GM12892 (cell line): Measurements from ENCODE around the gene DSCAML1.

Experiments
- DNase-seq: peaks from one replicate; pipeline ENCODE4 v3.0.0; 2011; ENCODE audit not compliant: insufficient read length
- FAIRE-seq: peaks from 2 replicates; lab custom pipeline; 2011; peaks lifted over from hg19 to GRCh38; lab: Jason Lieb, UNC
- POLR2A ChIP-seq: IDR thresholded peaks from 2 replicates; pipeline ENCODE4 v1.6.1; 2011; ENCODE audit warnings: low read depth, low read length, control low read depth
- POLR2AphosphoS5 ChIP-seq: IDR thresholded peaks from 2 replicates; pipeline ENCODE4 v1.6.1; 2011; ENCODE audit warnings: low read depth, low read length, control low read depth
- TAF1 ChIP-seq: IDR thresholded peaks from 2 replicates; pipeline ENCODE4 v1.6.1; 2011; ENCODE audit warnings: low read depth, mild to moderate bottlenecking, control low read depth, low read length, borderline replicate concordance

Gene DSCAML1

DNA sequence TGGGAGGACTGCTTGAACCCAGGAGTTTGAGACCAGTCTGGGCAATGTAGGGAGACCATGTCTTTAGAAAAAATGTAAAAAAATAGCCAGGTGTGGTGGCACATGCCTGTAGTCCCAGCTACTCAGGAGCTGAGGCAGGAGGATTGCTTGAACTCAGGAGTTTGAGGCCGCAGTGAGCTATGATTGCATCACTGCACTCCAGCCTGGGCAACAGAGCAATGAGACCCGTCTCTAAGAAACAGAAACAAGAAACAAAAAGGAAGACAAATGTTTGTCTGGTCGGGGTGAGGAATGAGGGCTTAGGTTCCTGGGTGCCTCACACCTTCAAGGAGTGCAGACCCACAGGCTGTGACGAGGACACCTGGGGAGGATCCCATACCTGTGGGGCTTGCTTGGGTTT lies 277.4 kb downstream of the DSCAML1 start:
- DNase-seq (no peak), FAIRE-seq (no peak)
- TF ChIP-seq POLR2A, result no peak
- no peak for TF ChIP-seq TAF1
- no peak for TF ChIP-seq POLR2AphosphoS5

DNA sequence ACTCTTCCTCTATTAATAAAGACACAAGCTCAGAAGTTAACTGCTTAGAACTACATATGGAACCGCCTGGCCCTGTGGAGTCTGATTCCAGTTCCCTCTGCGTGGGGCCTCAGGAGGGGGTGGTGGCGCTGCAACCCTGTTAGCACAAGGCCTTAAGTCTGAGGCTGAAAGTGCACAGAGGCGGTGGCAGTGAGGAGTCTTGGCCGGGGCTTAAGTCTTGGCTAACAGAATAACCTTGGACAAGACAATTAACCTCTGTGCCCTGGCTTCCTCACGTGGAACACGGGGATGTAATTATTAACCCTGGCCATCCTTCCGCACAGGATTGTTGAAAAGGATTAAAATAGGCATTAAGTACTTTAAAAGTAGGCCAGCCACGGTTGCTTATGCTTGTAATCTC lies 277.8 kb downstream of the DSCAML1 start:
- TF ChIP-seq POLR2A (no peak), TAF1 (no peak), POLR2AphosphoS5 (no peak)
- FAIRE-seq, result no peak
- DNase-seq, result no peak

DNA sequence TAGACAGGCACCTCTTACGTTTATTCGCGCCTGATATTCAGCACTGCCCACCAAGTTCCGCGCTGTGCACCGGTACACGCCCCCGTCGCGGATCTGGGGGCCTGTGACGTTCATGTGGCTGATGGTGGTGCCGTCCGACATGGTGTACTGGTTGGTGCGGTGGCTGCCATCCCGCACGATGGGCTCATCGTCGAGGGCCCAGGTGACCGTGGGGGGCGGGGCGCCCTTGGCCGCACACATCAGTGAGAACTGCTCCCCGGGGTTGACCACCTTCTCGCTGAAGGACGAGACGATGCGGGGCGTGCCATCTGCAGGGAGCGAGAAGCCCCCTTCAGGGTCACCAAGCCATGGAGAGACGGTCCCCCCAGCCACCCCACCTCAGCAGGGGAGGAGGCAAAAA lies 278.6 kb downstream of the DSCAML1 start:
- DNase-seq (no peak), FAIRE-seq (no peak)
- TF ChIP-seq POLR2A, result no peak
- no peak for TF ChIP-seq POLR2AphosphoS5
- no peak for TF ChIP-seq TAF1

DNA sequence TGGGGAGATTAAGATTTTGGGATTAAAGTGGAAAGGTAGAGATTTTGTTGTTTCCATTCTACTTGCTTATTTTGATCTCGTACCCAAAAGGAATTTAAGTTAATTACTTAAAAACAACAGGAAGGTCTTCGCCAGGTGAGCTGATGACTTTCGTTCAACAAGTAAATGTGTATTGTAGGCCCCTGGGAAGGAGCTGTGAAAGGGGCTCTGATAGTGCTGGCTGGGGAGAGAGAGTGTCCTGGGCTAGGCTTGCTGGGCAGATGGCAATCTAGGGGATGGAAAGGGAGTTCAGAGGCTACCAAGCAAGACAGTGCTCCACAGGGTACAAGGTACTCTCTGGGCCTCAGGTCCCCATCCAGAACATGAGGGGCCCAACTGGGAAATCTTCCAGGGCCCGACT lies 279.9 kb downstream of the DSCAML1 start:
- no peak for TF ChIP-seq TAF1
- TF ChIP-seq POLR2AphosphoS5, result no peak
- no peak for TF ChIP-seq POLR2A
- FAIRE-seq (no peak), DNase-seq (no peak)

DNA sequence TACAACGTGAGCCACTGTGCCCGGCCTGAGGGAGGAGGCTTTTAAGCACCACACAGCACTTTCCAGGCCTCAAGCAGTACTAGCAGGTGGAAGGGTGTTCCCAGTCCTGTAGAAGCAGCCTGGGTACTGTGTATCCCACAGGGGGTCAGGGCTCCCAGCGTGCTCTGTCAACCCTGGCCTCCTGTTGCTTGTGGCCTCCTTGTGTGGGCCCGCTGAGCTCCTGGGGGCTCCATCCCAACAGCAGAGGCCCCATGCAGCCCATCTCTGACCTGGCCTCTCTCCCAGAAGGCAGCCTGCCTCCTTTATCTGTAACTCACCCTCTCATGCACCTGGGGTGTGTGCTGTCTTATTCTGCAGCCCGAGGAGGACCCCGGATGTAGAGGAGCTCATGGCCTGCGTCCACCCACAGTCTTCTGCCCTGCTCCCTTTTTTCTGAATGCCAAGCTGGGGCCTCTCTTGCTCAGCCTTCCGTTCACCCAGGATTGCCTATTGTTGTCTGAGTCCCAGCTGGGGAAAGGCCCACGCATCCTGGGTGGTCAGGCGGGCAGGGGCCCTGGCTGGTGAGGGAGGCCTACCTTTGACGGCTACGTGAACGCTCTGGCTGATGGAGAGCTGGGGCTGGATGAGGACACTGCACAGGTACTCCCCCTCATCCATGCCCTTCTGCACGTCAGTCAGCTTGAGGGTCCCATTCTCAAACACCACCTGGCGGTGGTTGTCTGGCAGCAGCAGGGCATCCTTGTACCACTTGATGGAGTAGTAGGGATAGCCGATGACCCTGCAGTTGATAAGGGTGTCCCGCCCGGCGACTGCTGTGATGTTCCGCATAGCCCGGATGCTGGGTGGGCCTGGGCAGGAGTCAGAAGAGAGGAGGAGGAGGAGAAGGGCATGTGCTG lies 280.9 kb downstream of the DSCAML1 start:
- DNase-seq (no peak), FAIRE-seq (no peak)
- no peak for TF ChIP-seq POLR2AphosphoS5
- no peak for TF ChIP-seq POLR2A
- TF ChIP-seq TAF1, result no peak

DNA sequence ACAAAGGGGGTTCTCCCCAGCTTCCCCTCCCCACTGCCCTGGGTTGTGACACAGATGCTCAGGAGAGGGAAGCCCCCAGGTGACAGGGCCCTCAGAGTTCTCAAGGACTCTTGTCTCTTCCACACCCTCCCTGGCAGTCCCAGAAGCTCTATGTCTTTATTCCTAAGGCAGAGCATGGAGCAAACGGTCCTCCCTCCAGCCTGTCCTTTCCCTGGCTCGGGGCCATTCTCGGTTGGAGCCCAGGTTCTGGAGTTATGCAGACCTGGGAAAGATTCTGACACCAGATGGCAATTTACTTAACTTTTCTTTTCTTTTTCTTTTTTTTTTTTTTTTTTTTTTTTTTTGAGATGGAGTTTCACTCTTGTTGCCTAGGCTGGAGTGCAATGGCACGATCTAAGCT lies 282.8 kb downstream of the DSCAML1 start:
- DNase-seq, result no peak
- TF ChIP-seq TAF1 (no peak), POLR2AphosphoS5 (no peak), POLR2A (no peak)
- FAIRE-seq, result no peak

DNA sequence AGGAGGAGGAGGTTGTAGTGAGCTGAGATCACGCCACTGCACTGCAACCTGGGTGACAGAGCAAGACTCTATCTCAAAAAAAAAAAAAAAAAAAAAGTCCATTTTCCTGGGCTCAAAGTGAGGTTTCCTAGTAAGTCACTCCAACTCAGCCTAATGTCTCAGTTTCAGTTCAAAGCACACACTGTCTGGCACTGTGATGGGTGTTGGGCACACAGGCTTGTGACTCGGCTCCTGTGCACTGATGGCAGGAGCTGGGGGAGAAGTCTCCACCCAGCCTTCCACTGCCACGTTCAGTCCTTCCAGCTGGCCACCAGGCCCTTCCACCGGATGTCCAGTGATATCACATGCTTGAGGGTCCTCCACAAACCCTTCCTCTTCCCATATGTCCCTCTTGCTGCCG lies 283.4 kb downstream of the DSCAML1 start:
- no peak for DNase-seq
- no peak for FAIRE-seq
- TF ChIP-seq POLR2A (no peak), TAF1 (no peak), POLR2AphosphoS5 (no peak)

DNA sequence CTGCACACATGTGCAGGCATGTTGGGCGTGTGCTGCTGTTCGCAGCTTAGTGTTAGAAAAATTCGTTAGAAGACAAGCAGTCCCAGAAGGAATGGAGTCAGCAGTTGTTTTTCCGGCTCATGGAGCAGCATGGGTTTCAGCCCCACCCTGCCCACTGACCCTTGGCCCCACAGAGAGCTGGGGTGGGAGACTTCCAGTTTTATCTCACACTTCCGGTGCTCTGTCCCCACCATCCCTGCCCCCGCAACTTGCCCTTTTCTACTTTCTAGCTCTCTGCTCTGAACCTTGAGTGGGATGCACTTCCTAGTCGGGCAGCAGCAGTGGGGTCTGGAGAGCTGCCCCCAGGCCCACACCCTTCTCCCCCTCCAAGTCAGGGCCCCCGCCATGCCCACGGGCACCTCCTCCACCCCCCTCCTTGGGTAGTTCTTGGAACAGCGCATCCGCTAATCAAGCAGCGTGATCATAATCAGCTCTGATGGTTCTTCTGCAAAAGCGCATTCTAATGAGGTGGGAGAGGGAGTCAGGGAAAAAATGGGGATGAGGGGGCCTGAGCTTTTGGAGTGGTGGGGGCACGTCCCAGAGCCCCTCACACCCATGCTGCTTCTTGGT lies 285.0 kb downstream of the DSCAML1 start:
- TF ChIP-seq TAF1, result no peak
- no peak for TF ChIP-seq POLR2AphosphoS5
- no peak for TF ChIP-seq POLR2A
- DNase-seq (no peak), FAIRE-seq (no peak)

DNA sequence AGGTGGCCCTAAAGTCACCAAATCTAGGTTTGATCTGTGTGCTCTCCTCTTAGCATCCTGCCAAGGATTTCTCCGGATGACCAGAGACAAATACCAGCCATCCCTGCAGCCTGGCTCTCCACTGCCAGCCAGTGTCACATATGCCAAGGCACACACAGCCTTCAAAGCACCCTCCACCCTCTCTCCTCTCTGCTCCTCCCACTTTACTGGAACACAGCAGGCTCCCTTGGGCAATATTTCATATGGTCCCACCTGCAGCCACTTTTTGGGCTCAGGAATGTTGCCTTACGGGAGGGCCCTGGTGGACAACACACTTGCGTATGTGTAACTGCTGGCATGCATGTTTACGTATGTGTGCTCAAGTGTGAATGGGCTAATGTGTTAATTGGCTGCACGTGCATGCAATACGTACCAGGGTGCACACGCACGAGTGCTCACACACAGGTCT lies 285.5 kb downstream of the DSCAML1 start:
- FAIRE-seq, result no peak
- no peak for TF ChIP-seq TAF1
- no peak for TF ChIP-seq POLR2A
- no peak for TF ChIP-seq POLR2AphosphoS5

DNA sequence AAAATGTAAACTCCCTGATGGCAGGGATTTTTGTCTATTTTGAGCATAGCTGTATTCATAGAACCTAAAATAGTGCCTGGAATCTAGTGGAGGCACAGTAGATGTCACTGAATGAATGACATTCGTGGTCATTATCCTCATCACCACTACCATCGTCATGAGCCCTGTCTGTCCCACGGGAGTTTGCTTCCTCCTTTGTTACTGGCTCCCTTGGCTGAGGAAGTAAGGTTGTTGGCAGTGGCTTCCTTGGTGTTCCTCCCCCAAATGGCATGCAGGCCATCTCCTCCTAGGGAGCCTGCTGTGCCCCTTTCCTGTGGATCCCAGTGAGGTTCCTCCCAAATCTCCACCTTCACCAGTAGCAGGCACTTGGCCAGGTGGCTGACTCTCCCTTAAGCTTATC lies 286.4 kb downstream of the DSCAML1 start:
- TF ChIP-seq TAF1 (no peak), POLR2A (no peak), POLR2AphosphoS5 (no peak)
- DNase-seq (no peak), FAIRE-seq (peak; percentile 54)

More for the DNA sequence above, 285.5 kb downstream of the DSCAML1 start:
- no peak for DNase-seq

DNA sequence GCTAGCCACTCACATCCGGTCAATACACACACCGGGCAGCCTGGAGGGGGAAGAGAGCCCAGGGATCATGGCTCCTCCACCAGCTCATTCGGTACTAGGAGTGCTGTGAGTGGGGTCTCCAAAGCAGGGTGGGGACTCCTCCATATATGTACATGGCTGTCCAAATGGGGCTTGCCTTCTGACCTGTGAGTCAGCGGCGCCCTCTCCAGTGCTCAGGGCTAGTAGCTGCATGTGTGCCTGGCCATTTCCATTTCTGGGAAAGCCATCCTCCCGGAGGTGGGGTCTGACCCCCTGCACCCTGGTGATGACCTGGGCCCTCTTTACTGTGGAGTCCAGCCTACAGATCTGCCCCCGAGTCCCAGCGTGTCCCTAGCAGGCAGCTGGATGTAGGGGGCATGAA lies 287.5 kb downstream of the DSCAML1 start:
- FAIRE-seq (no peak), DNase-seq (no peak)
- TF ChIP-seq TAF1 (no peak), POLR2A (no peak), POLR2AphosphoS5 (no peak)
